GM12878 (cell line): ENCODE measurements around the gene GUCA2A.

Experiments
- CTCF ChIP-seq, 3 experiments: IDR thresholded peaks in 2 of 3; conservative IDR thresholded peaks in 1 of 3; 2 replicates each; pipeline ENCODE4 v1.5.1; 2011; ENCODE audit warnings: low read depth in 3 of 3, low read length in 3 of 3, mild to moderate bottlenecking in 3 of 3, control low read depth in 2 of 3, moderate library complexity in 2 of 3, inconsistent platforms in 1 of 3, mixed read lengths in 1 of 3; ENCODE audit not compliant: control insufficient read depth in 2 of 3, insufficient read depth in 1 of 3; ENCODE audit errors: extremely low read depth in 1 of 3
- HDAC2 ChIP-seq: fragments of 200-600 bp; sonication (generic); IDR thresholded peaks from 2 replicates; pipeline ENCODE4 v1.6.1; 2017
- NR2C1 ChIP-seq: fragments of 450-650 bp; IDR thresholded peaks from 2 replicates; pipeline ENCODE4 v1.6.1; 2017; ENCODE audit warnings: antibody characterized with exemption, mild to moderate bottlenecking, moderate library complexity
- POLR2A ChIP-seq: IDR thresholded peaks from 2 replicates; pipeline ENCODE4 v1.6.1; 2011; ENCODE audit warnings: low read depth, mild to moderate bottlenecking, low read length
- POLR2AphosphoS5 ChIP-seq: IDR thresholded peaks from 2 replicates; pipeline ENCODE4 v1.6.1; 2011; ENCODE audit warnings: mild to moderate bottlenecking, low read length, inconsistent platforms
- RB1 ChIP-seq: fragments of 450-650 bp; formaldehyde crosslinking; IDR thresholded peaks from 2 replicates; pipeline ENCODE4 v1.6.1; 2017; ENCODE audit warnings: mild to moderate bottlenecking, borderline replicate concordance
- RFX5 ChIP-seq: IDR thresholded peaks from 2 replicates; pipeline ENCODE4 v1.6.1; 2011; ENCODE audit warnings: low read depth, low read length, improper control_type of control experiment
- SMAD1 ChIP-seq: fragments of 450-650 bp; IDR thresholded peaks from 2 replicates; pipeline ENCODE4 v1.6.1; 2018; ENCODE audit warnings: mild to moderate bottlenecking, low read depth; ENCODE audit not compliant: partially characterized antibody
- SMAD5 ChIP-seq: IDR thresholded peaks from 2 replicates; pipeline ENCODE4 v1.6.1; 2016; ENCODE audit warnings: antibody characterized with exemption, low read depth
- SP1 ChIP-seq: IDR thresholded peaks from one replicate; pipeline ENCODE4 v1.6.1; 2011; ENCODE audit warnings: low read depth, low read length
- TBL1XR1 ChIP-seq: IDR thresholded peaks from 2 replicates; pipeline ENCODE4 v1.6.1; 2012; ENCODE audit warnings: low read depth, low read length, improper control_type of control experiment

GRCh38 chr1:42173961-42174735, 9.6 kb upstream of the GUCA2A start:
- no peak for TF ChIP-seq TBL1XR1
- no peak for TF ChIP-seq NR2C1
- TF ChIP-seq SP1 = no peak
- TF ChIP-seq SMAD1 = no peak
- TF ChIP-seq CTCF (IDR thresholded peaks at IDR 0.05 in 2 of 3, conservative IDR thresholded peaks at IDR 0.05 in 1 of 3; ENCODE audit: control insufficient read depth in 2 of 3, extremely low read depth in 1 of 3, insufficient read depth in 1 of 3, low read depth in 3 of 3, low read length in 3 of 3) = no peak
- TF ChIP-seq RB1 = no peak
- TF ChIP-seq POLR2AphosphoS5 = no peak
- TF ChIP-seq RFX5 = no peak
- TF ChIP-seq POLR2A = no peak
- TF ChIP-seq HDAC2 = no peak
- TF ChIP-seq SMAD5 = no peak
